ENCODE measurements around the gene SLC24A3.

SLC24A3 gene

DNA sequence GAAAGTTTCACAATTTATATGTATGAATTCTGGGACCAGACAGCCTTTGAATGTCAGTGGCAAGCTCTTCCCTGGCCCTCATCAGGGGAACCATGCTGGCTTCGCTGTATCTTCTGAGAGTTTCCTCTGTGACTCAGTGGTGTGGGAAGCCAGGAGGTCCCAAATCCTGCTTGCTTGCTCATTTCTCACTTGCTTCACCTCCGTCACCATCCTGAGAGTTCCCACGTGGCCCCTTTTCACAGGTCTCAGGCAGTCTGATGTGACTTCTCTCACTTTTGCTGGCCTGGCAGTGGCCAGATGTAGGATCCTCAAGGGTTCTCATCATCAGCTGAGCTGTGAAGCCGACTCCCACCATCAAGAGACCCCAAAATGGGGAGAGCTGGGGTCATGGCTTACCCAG, 517.2 kb downstream of the SLC24A3 start:
- Mint-ChIP-seq H3K4me1 (ENCODE audit: low read depth) (peaks cover 43% of the 10 kb centered on the region), H3K9me3 (no peaks in the 10 kb centered on the region)
- intact Hi-C loops (cut with micrococcal nuclease) = loop anchor here (5.0 kb wide), 1 partner anchor 37 kb away; no protein-coding TSS in a partner anchor

GRCh38 chr20:19730706-19731105, 518.3 kb downstream of the SLC24A3 start:
- Mint-ChIP-seq H3K4me3 (no peak overlapping the region), H3K9me3 (no peaks in the 10 kb centered on the region), H3K36me3 (ENCODE audit: low read depth) (no peaks in the 10 kb centered on the region), H3K27me3 (no peaks in the 10 kb centered on the region), H3K4me1 (ENCODE audit: low read depth) (peaks cover 46% of the 10 kb centered on the region), H3K27ac (no peak overlapping the region)
- intact Hi-C loops (cut with micrococcal nuclease) = no loop called here

More for the DNA sequence above, 517.2 kb downstream of the SLC24A3 start:
- no peaks in the 10 kb centered on the region for H3K27me3 Mint-ChIP-seq
- H3K27ac Mint-ChIP-seq = peak overlapping the region; percentile 31
- H3K4me3 Mint-ChIP-seq = no peak overlapping the region
- no peaks in the 10 kb centered on the region for H3K36me3 Mint-ChIP-seq (ENCODE audit: low read depth)

- H3K36me3 Mint-ChIP-seq (ENCODE audit: low read depth) = no peaks in the 10 kb centered on the region
- H3K9me3 Mint-ChIP-seq = no peaks in the 10 kb centered on the region
- H3K27ac Mint-ChIP-seq = peak overlapping the region; percentile 81
- H3K4me3 Mint-ChIP-seq = no peak overlapping the region
- peaks cover 46% of the 10 kb centered on the region for H3K4me1 Mint-ChIP-seq (ENCODE audit: low read depth)
- H3K27me3 Mint-ChIP-seq = no peaks in the 10 kb centered on the region
- intact Hi-C loops (cut with micrococcal nuclease) = no loop called here
Observed at GRCh38 chr20:19734811-19735210, 522.4 kb downstream of the SLC24A3 start.

- intact Hi-C loops (cut with micrococcal nuclease) = no loop called here
- H3K27me3 Mint-ChIP-seq = no peaks in the 10 kb centered on the region
- H3K9me3 Mint-ChIP-seq = no peaks in the 10 kb centered on the region
- H3K27ac Mint-ChIP-seq = peak overlapping the region; percentile 81
- no peaks in the 10 kb centered on the region for H3K36me3 Mint-ChIP-seq (ENCODE audit: low read depth)
- no peak overlapping the region for H3K4me3 Mint-ChIP-seq
- H3K4me1 Mint-ChIP-seq (ENCODE audit: low read depth) = peaks cover 46% of the 10 kb centered on the region
Observed at GRCh38 chr20:19735446-19735845, 523.0 kb downstream of the SLC24A3 start.

GRCh38 chr20:19737025-19737424, 524.6 kb downstream of the SLC24A3 start:
- Mint-ChIP-seq H3K27me3 (no peaks in the 10 kb centered on the region), H3K27ac (peak overlapping the region; percentile 52), H3K9me3 (no peaks in the 10 kb centered on the region), H3K4me3 (no peak overlapping the region), H3K36me3 (ENCODE audit: low read depth) (no peaks in the 10 kb centered on the region), H3K4me1 (ENCODE audit: low read depth) (peaks cover 56% of the 10 kb centered on the region)
- intact Hi-C loops (cut with micrococcal nuclease) = no loop called here

DNA sequence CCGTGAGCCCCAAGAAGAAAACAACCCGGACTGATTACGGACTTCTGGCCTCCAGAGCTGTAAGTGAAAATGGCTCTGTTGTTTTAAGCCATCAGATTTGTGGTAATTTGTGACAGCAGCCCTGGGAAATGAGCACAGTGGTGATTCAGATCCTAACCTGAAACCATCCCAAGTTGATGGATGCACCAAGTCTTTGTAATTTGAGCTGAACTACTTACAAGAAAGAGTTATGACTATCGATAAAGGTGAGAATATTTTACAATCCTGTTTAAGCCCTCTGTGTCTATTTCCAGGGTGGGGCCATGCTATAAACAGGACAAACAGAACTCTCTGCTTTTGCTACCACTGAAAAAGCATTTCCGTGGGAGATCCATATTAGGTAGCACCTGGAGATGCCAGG, 526.5 kb downstream of the SLC24A3 start:
- Mint-ChIP-seq H3K27me3 (no peaks in the 10 kb centered on the region), H3K4me3 (no peak overlapping the region), H3K4me1 (ENCODE audit: low read depth) (peaks cover 64% of the 10 kb centered on the region), H3K27ac (no peak overlapping the region), H3K9me3 (no peaks in the 10 kb centered on the region), H3K36me3 (ENCODE audit: low read depth) (no peaks in the 10 kb centered on the region)
- intact Hi-C loops (cut with micrococcal nuclease) = no loop called here

DNA sequence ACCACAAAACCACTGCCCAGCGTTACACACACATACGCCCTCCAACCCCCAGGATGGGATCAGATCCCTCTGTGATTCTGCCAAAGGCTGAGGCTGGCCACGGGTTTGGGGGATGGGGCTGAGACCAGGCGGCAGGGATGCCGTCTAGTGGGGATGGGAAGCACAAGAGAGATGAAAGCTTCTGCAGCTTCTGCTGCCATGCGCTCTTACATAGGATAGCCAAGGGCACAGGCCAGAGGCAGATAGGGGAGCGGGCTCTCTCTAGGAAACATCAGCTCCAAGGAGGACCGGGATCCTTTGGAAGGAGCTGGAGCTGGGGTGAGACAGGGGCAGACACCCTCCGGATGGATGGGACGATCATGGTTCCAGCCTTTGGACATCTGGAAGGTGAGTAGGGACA, 526.9 kb downstream of the SLC24A3 start:
- Mint-ChIP-seq H3K4me3 (no peak overlapping the region), H3K9me3 (no peaks in the 10 kb centered on the region), H3K4me1 (ENCODE audit: low read depth) (peaks cover 63% of the 10 kb centered on the region), H3K27me3 (no peaks in the 10 kb centered on the region), H3K36me3 (ENCODE audit: low read depth) (no peaks in the 10 kb centered on the region), H3K27ac (no peak overlapping the region)
- intact Hi-C loops (cut with micrococcal nuclease) = no loop called here

DNA sequence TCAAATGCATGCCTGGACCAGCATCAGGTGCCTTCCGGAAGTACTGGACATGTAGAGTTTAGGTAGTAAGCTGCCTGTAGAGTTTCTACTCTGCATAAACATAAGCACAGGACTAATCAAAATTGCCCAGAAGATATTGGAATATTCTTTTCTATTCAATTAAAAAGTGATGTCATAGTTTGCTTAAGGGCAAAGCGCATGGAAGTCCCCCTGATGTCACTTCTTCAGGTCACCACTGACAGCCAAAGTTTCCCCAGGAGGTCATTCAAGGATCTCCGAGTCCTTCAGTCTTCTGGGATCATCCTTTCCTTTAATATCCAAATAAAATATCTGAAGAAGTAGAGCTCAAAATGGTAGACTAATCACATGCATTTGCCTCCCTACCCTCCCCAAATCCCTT, 528.1 kb downstream of the SLC24A3 start:
- H3K36me3 Mint-ChIP-seq (ENCODE audit: low read depth) = no peaks in the 10 kb centered on the region
- H3K4me1 Mint-ChIP-seq (ENCODE audit: low read depth) = peaks cover 52% of the 10 kb centered on the region
- H3K27ac Mint-ChIP-seq = no peak overlapping the region
- no peak overlapping the region for H3K4me3 Mint-ChIP-seq
- H3K27me3 Mint-ChIP-seq = no peaks in the 10 kb centered on the region
- intact Hi-C loops (cut with micrococcal nuclease) = no loop called here
- H3K9me3 Mint-ChIP-seq = peaks cover 3% of the 10 kb centered on the region

GRCh38 chr20:19741924-19742323, 529.5 kb downstream of the SLC24A3 start:
- Mint-ChIP-seq H3K27ac (no peak overlapping the region), H3K27me3 (no peaks in the 10 kb centered on the region), H3K4me1 (ENCODE audit: low read depth) (peaks cover 39% of the 10 kb centered on the region), H3K36me3 (ENCODE audit: low read depth) (no peaks in the 10 kb centered on the region), H3K4me3 (no peak overlapping the region), H3K9me3 (peaks cover 9% of the 10 kb centered on the region)
- intact Hi-C loops (cut with micrococcal nuclease) = no loop called here

GRCh38 chr20:19742974-19743639, 530.7 kb downstream of the SLC24A3 start:
- Mint-ChIP-seq H3K36me3 (ENCODE audit: low read depth) (no peaks in the 10 kb centered on the region), H3K4me1 (ENCODE audit: low read depth) (peaks cover 32% of the 10 kb centered on the region), H3K9me3 (peaks cover 9% of the 10 kb centered on the region), H3K27ac (no peak overlapping the region), H3K27me3 (no peaks in the 10 kb centered on the region), H3K4me3 (no peak overlapping the region)
- intact Hi-C loops (cut with micrococcal nuclease) = no loop called here

- peaks cover 9% of the 10 kb centered on the region for H3K9me3 Mint-ChIP-seq
- H3K36me3 Mint-ChIP-seq (ENCODE audit: low read depth) = no peaks in the 10 kb centered on the region
- H3K4me3 Mint-ChIP-seq = no peak overlapping the region
- H3K4me1 Mint-ChIP-seq (ENCODE audit: low read depth) = peaks cover 32% of the 10 kb centered on the region
- H3K27me3 Mint-ChIP-seq = no peaks in the 10 kb centered on the region
- intact Hi-C loops (cut with micrococcal nuclease) = no loop called here
- H3K27ac Mint-ChIP-seq = no peak overlapping the region
Observed at GRCh38 chr20:19743640-19743995, 531.2 kb downstream of the SLC24A3 start.

DNA sequence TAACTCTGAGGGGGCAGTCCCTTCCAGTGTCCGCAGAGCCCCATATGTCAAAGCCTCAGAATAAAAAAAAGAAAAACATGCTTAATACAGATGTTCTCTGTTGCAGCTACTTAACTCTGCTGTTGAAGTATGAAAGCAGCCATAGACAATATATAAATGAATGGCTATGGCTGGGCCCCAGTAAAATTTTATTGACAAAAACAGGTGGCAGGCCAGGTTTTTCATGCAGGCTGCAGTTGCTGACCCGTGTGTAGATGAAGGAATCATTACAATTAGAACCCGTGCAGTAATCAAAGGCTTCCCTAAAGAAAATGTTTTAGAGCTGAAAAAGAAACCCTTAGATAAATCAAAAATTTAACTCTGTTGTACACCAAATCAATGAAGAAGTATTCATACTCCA, 532.7 kb downstream of the SLC24A3 start:
- peaks cover 9% of the 10 kb centered on the region for H3K9me3 Mint-ChIP-seq
- intact Hi-C loops (cut with micrococcal nuclease) = no loop called here
- H3K36me3 Mint-ChIP-seq (ENCODE audit: low read depth) = no peaks in the 10 kb centered on the region

GRCh38 chr20:19745584-19745983, 533.1 kb downstream of the SLC24A3 start:
- Mint-ChIP-seq H3K36me3 (ENCODE audit: low read depth) (no peaks in the 10 kb centered on the region), H3K27me3 (no peaks in the 10 kb centered on the region), H3K4me1 (ENCODE audit: low read depth) (peaks cover 35% of the 10 kb centered on the region), H3K27ac (no peak overlapping the region), H3K4me3 (no peak overlapping the region), H3K9me3 (peaks cover 9% of the 10 kb centered on the region)
- intact Hi-C loops (cut with micrococcal nuclease) = no loop called here

More for the DNA sequence above, 532.7 kb downstream of the SLC24A3 start:
- Mint-ChIP-seq H3K4me3 (no peak overlapping the region), H3K27me3 (no peaks in the 10 kb centered on the region), H3K27ac (no peak overlapping the region), H3K4me1 (ENCODE audit: low read depth) (peaks cover 32% of the 10 kb centered on the region)

GRCh38 chr20:19746396-19746795, 534.0 kb downstream of the SLC24A3 start:
- Mint-ChIP-seq H3K4me1 (ENCODE audit: low read depth) (peaks cover 35% of the 10 kb centered on the region), H3K36me3 (ENCODE audit: low read depth) (no peaks in the 10 kb centered on the region), H3K4me3 (no peak overlapping the region), H3K9me3 (peaks cover 9% of the 10 kb centered on the region), H3K27ac (no peak overlapping the region), H3K27me3 (no peaks in the 10 kb centered on the region)
- intact Hi-C loops (cut with micrococcal nuclease) = no loop called here

- Mint-ChIP-seq H3K9me3 (peaks cover 9% of the 10 kb centered on the region), H3K4me3 (no peak overlapping the region), H3K4me1 (ENCODE audit: low read depth) (peaks cover 39% of the 10 kb centered on the region), H3K27ac (no peak overlapping the region), H3K27me3 (no peaks in the 10 kb centered on the region), H3K36me3 (ENCODE audit: low read depth) (no peaks in the 10 kb centered on the region)
- intact Hi-C loops (cut with micrococcal nuclease) = no loop called here
Observed at GRCh38 chr20:19747903-19748302, 535.5 kb downstream of the SLC24A3 start.

Measured in dendritic cell treated with granulocyte-macrophage colony-stimulating factor and Interleukin-4, amounts not matched to agents 40 ng/mL and 50 ng/mL, for 4 days (primary cell).